Adrenal gland (tissue), 12 donors: ENCODE measurements around the gene VTA1. TPM values are rescaled to one million over a fixed set of nuclear protein-coding genes. Genes with fewer than 3 reads are reported as not detected.

Experiments
- DNase-seq, 7 donors: peaks; one replicate each; pipeline ENCODE4 v3.0.0-alpha.2; 2019 to 2020
- H3K27ac ChIP-seq, 5 donors: fragments of 200-600 bp; sonication (generic) in 4 of 5; 1 replicate in 3 of 5; 2 replicates in 2 of 5; pipeline versions ENCODE4 v1.5.1 to v1.8.0; 2016 to 2020; ENCODE audit warnings: mild to moderate bottlenecking in 1 of 5
- H3K27me3 ChIP-seq: fragments of 200-600 bp; 2 replicates; pipeline ENCODE4 v1.8.0; 2021
- H3K36me3 ChIP-seq, 2 donors: fragments of 200-600 bp; replicated peaks in 1 of 2; 1 replicate in 1 of 2; 2 replicates in 1 of 2; pipeline versions ENCODE4 v1.5.1 to v1.8.0; 2018 to 2022
- H3K4me1 ChIP-seq, 2 donors: fragments of 200-600 bp; replicated peaks in 1 of 2; 1 replicate in 1 of 2; 2 replicates in 1 of 2; pipeline versions ENCODE4 v1.5.1 to v1.8.0; 2018 to 2021
- H3K4me3 ChIP-seq, 4 donors: fragments of 200-600 bp; sonication (generic) in 3 of 4; one replicate each; pipeline ENCODE4 v1.5.1; 2016 to 2018
- H3K9me3 ChIP-seq, 3 donors: fragments of 200-600 bp; sonication (generic) in 1 of 3; replicated peaks in 1 of 3; 1 replicate in 2 of 3; 2 replicates in 1 of 3; pipeline versions ENCODE4 v1.5.1 to v1.8.0; 2016 to 2021
- CTCF ChIP-seq, 6 experiments: fragments of 450-650 bp in 4 of 6; fragments of 200-600 bp in 2 of 6; sonication (generic) in 1 of 6; IDR thresholded peaks; 1 replicate in 5 of 6; 2 replicates in 1 of 6; pipeline versions ENCODE4 v1.5.1 to v1.8.0; 2016 to 2021; ENCODE audit warnings: antibody characterized with exemption in 6 of 6, mild to moderate bottlenecking in 2 of 6, moderate library complexity in 1 of 6
- POLR2A ChIP-seq, 2 donors: fragments of 450-650 bp; IDR thresholded peaks; one replicate each; pipeline ENCODE4 v1.6.1; 2017; ENCODE audit warnings: antibody characterized with exemption in 2 of 2, mild to moderate bottlenecking in 2 of 2, moderate library complexity in 1 of 2
- WGBS, 4 donors: extraction: QIAGEN DNeasy Blood & Tissue Kit in 2 of 4; methylation state at CpG; one replicate each; pipeline versions ENCODE4 v1.1.5 to v1.1.7; 2013 to 2017; 5-methylcytosine and 5-hydroxymethylcytosine counted together
- intact Hi-C, 2 donors: fragments of 100-400 bp; cut with DNase I; formaldehyde crosslinking; loops; one replicate each; pipeline versions ENCODE4 v1.14.1 to v1.15.0; 2022 to 2023
- polyA plus RNA-seq, 3 donors: library from polyadenylated mRNA; stranded (reverse); fragments of 200-250 nt in 2 of 3; fragments of 350-450 nt in 1 of 3; fragmentation: Illumina TruSeq in 1 of 3; extraction: RNeasy Lipid Tissue Mini Kit (QIAGEN cat#74804) in 1 of 3; gene quantifications; one replicate each; pipeline ENCODE4 v1.2.3, GENCODE V29; 2013 to 2014
- total RNA-seq, 9 donors: library from RNA; depleted of rRNA in 4 of 9; stranded (reverse); fragments of >200 nt in 4 of 9; fragments of 120-200 nt in 1 of 9; fragmentation: NEBNext Ultra II Directional in 1 of 9; extraction: Animal tissue kit (Norgen Biotek cat#: 25700) in 1 of 9; gene quantifications; one replicate each; pipeline versions ENCODE4 v1.1.0 to v1.2.4, GENCODE V29; 2013 to 2023
- donor health status: healthy with polysubstance abuse.
- donor health status: Bipolar disorder and iron deficiency.
- donor health status: DM: yes; HTN: yes; CAD: no.
- donor health status: DM: no; HTN: no; CAD: no.
- donor health status: DM: no; HTN: no; CAD: no.
- donor health status: DM: yes; HTN: yes; CAD: no.

Gene VTA1
- total and polyA plus RNA-seq, 12 donors = 9.7 to 73.9 (median 33.9) TPM

GRCh38 chr6:142171351-142171750 is 24.3 kb downstream of the VTA1 start:
- Histone ChIP-seq H3K4me1 (no peaks in the 10 kb centered on the region), H3K27ac (no peak overlapping the region), H3K27me3 (no peaks in the 10 kb centered on the region), H3K4me3 (no peak overlapping the region), H3K9me3 (no peaks in the 10 kb centered on the region), H3K36me3 (peaks cover 0 to 30% of the 10 kb centered on the region in 2 donors)
- DNase-seq = no peak
- TF ChIP-seq POLR2A (IDR thresholded peaks at IDR 0.05) = no peak
- no peak for TF ChIP-seq CTCF (IDR thresholded peaks at IDR 0.05)
- intact Hi-C loops = no loop called here

- intact Hi-C loops = no loop called here
- no peak overlapping the region for H3K27ac ChIP-seq
- H3K4me3 ChIP-seq = no peak overlapping the region
- no peaks in the 10 kb centered on the region for H3K9me3 ChIP-seq
- no peak for DNase-seq
- H3K27me3 ChIP-seq = no peaks in the 10 kb centered on the region
- H3K4me1 ChIP-seq = no peaks in the 10 kb centered on the region
- TF ChIP-seq POLR2A (IDR thresholded peaks at IDR 0.05) (no peak), CTCF (IDR thresholded peaks at IDR 0.05) (no peak)
- H3K36me3 ChIP-seq = peaks cover 0 to 26% of the 10 kb centered on the region in 2 donors
Measured at GRCh38 chr6:142172758-142173157, 25.7 kb downstream of the VTA1 start.

- intact Hi-C loops = no loop called here
- Histone ChIP-seq H3K27me3 (no peaks in the 10 kb centered on the region), H3K27ac (no peak overlapping the region), H3K9me3 (peaks cover 0 to 6% (median 0%) of the 10 kb centered on the region in 3 donors), H3K4me3 (no peak overlapping the region), H3K36me3 (peaks cover 0 to 22% of the 10 kb centered on the region in 2 donors), H3K4me1 (no peaks in the 10 kb centered on the region)
- DNase-seq = no peak
- TF ChIP-seq POLR2A (IDR thresholded peaks at IDR 0.05) (no peak), CTCF (IDR thresholded peaks at IDR 0.05) (no peak)
- 90 to 100% (median 96%) methylated on average over 3 of the region's 3 CpGs for WGBS, 4 donors
Measured at GRCh38 chr6:142173980-142174379, 26.9 kb downstream of the VTA1 start.

GRCh38 chr6:142174703-142175102 is 27.6 kb downstream of the VTA1 start:
- DNase-seq = no peak
- Histone ChIP-seq H3K27me3 (no peaks in the 10 kb centered on the region), H3K9me3 (peaks cover 0 to 6% (median 0%) of the 10 kb centered on the region in 3 donors), H3K36me3 (peaks cover 0 to 22% of the 10 kb centered on the region in 2 donors), H3K4me1 (no peaks in the 10 kb centered on the region), H3K27ac (no peak overlapping the region), H3K4me3 (no peak overlapping the region)
- no peak for TF ChIP-seq POLR2A (IDR thresholded peaks at IDR 0.05)
- TF ChIP-seq CTCF (IDR thresholded peaks at IDR 0.05) = no peak
- WGBS, 4 donors = 90 to 98% (median 93%) methylated on average over 6 of the region's 6 CpGs
- intact Hi-C loops = no loop called here
